ENCODE data around the gene ZNF316. TPM values are rescaled to one million over a fixed set of nuclear protein-coding genes. Genes with fewer than 3 reads are reported as not detected.

Gene ZNF316
- total RNA-seq, 5 donors from 2014 or later (not counting 1 experiment from before 2014, with no cell fraction given) = 51.4 to 69.9 (median 63.4) TPM

- no peak for ATAC-seq (replicated peaks in 1 of 4)
- peak overlapping the region; percentile 81 to 85 (median 84) for H3K4me3 Mint-ChIP-seq
- H3K4me1 Mint-ChIP-seq = peaks cover 27 to 29% (median 29%) of the 10 kb centered on the region in 3 donors
- no peaks in the 10 kb centered on the region for H3K27me3 Mint-ChIP-seq
- DNase-seq = no peak
- 91% methylated on average over 2 of the region's 4 CpGs for WGBS (ENCODE audit: insufficient coverage)
- no peak overlapping the region for H3K4me3 ChIP-seq (ENCODE audit: control insufficient read depth in 1 of 2, extremely low read depth in 1 of 2, low read length in 1 of 2)
- no peaks in the 10 kb centered on the region for H3K9me3 ChIP-seq
- ChIA-PET CTCF (no interaction called here), POLR2A (no interaction called here)
- no peaks in the 10 kb centered on the region for H3K9me3 Mint-ChIP-seq
- H3K4me1 ChIP-seq (ENCODE audit: control insufficient read depth in 1 of 2, extremely low read depth in 1 of 2, insufficient read depth in 2 of 2, low read length in 2 of 2) = peaks cover 3 to 29% of the 10 kb centered on the region in 2 experiments
- peaks cover 33% of the 10 kb centered on the region for H3K36me3 Mint-ChIP-seq
- H3K27ac ChIP-seq (ENCODE audit: low read length) = no peak overlapping the region
- peak overlapping the region; percentile 91 to 95 for H3K27ac Mint-ChIP-seq
- H3K27me3 ChIP-seq (replicated peaks in 1 of 2; ENCODE audit: control insufficient read depth in 2 of 2, extremely low read depth in 1 of 2, insufficient read depth in 2 of 2, low read length in 1 of 2) = peaks cover 0 to 2% of the 10 kb centered on the region in 2 experiments
- H3K36me3 ChIP-seq (ENCODE audit: control insufficient read depth in 2 of 2, extremely low read depth in 1 of 2, insufficient read depth in 1 of 2, low read length in 1 of 2) = peaks cover 11 to 42% of the 10 kb centered on the region in 2 donors
Measured at GRCh38 chr7:6639032-6639431, 1.9 kb downstream of the ZNF316 start.

- no peak overlapping the region for H3K27ac ChIP-seq (ENCODE audit: low read length)
Measured at GRCh38 chr7:6639627-6640026, 2.5 kb downstream of the ZNF316 start.

GRCh38 chr7:6640246-6640721, 3.2 kb downstream of the ZNF316 start:
- peaks cover 20 to 54% of the 10 kb centered on the region in 2 donors for H3K36me3 ChIP-seq (ENCODE audit: control insufficient read depth in 2 of 2, extremely low read depth in 1 of 2, insufficient read depth in 1 of 2, low read length in 1 of 2)
- H3K4me1 ChIP-seq (ENCODE audit: control insufficient read depth in 1 of 2, extremely low read depth in 1 of 2, insufficient read depth in 2 of 2, low read length in 2 of 2) = peaks cover 3 to 29% of the 10 kb centered on the region in 2 experiments
- Mint-ChIP-seq H3K36me3 (peaks cover 40% of the 10 kb centered on the region), H3K27ac (peak overlapping the region in 1 of 2 donors; percentile 72), H3K9me3 (no peaks in the 10 kb centered on the region), H3K27me3 (no peaks in the 10 kb centered on the region), H3K4me3 (peak overlapping the region in 1 of 3 donors; percentile 85), H3K4me1 (peaks cover 27 to 29% (median 29%) of the 10 kb centered on the region in 3 donors)
- CTCF ChIA-PET = no interaction called here
- DNase-seq (no peak), ATAC-seq (replicated peaks in 1 of 4) (no peak)
- peaks cover 0 to 2% of the 10 kb centered on the region in 2 experiments for H3K27me3 ChIP-seq (replicated peaks in 1 of 2; ENCODE audit: control insufficient read depth in 2 of 2, extremely low read depth in 1 of 2, insufficient read depth in 2 of 2, low read length in 1 of 2)
- no peak overlapping the region for H3K27ac ChIP-seq (ENCODE audit: low read length)
- H3K9me3 ChIP-seq = no peaks in the 10 kb centered on the region
- 90% methylated on average over 3 of the region's 11 CpGs for WGBS (ENCODE audit: insufficient coverage)
- POLR2A ChIA-PET = no interaction called here
- H3K4me3 ChIP-seq (ENCODE audit: control insufficient read depth in 1 of 2, extremely low read depth in 1 of 2, low read length in 1 of 2) = no peak overlapping the region

More at GRCh38 chr7:6639627-6640026, 2.5 kb downstream of the ZNF316 start:
- Mint-ChIP-seq H3K4me3 (peak overlapping the region; percentile 81 to 85 (median 84)), H3K9me3 (no peaks in the 10 kb centered on the region), H3K36me3 (peaks cover 39% of the 10 kb centered on the region), H3K4me1 (peaks cover 27 to 29% (median 29%) of the 10 kb centered on the region in 3 donors), H3K27me3 (no peaks in the 10 kb centered on the region), H3K27ac (peak overlapping the region in 1 of 2 donors; percentile 95)
- 93% methylated on average over 11 of the region's 11 CpGs for WGBS (ENCODE audit: insufficient coverage)
- H3K36me3 ChIP-seq (ENCODE audit: control insufficient read depth in 2 of 2, extremely low read depth in 1 of 2, insufficient read depth in 1 of 2, low read length in 1 of 2) = peaks cover 15 to 48% of the 10 kb centered on the region in 2 donors
- peaks cover 3 to 29% of the 10 kb centered on the region in 2 experiments for H3K4me1 ChIP-seq (ENCODE audit: control insufficient read depth in 1 of 2, extremely low read depth in 1 of 2, insufficient read depth in 2 of 2, low read length in 2 of 2)
- no peak for ATAC-seq (replicated peaks in 1 of 4)
- H3K9me3 ChIP-seq = no peaks in the 10 kb centered on the region
- CTCF ChIA-PET = no interaction called here
- H3K4me3 ChIP-seq (ENCODE audit: control insufficient read depth in 1 of 2, extremely low read depth in 1 of 2, low read length in 1 of 2) = no peak overlapping the region
- POLR2A ChIA-PET = no interaction called here
- no peak for DNase-seq
- H3K27me3 ChIP-seq (replicated peaks in 1 of 2; ENCODE audit: control insufficient read depth in 2 of 2, extremely low read depth in 1 of 2, insufficient read depth in 2 of 2, low read length in 1 of 2) = peaks cover 0 to 2% of the 10 kb centered on the region in 2 experiments

GRCh38 chr7:6641305-6642035, 4.4 kb downstream of the ZNF316 start:
- Histone ChIP-seq H3K27ac (ENCODE audit: low read length) (no peak overlapping the region), H3K4me3 (ENCODE audit: control insufficient read depth in 1 of 2, extremely low read depth in 1 of 2, low read length in 1 of 2) (no peak overlapping the region), H3K4me1 (ENCODE audit: control insufficient read depth in 1 of 2, extremely low read depth in 1 of 2, insufficient read depth in 2 of 2, low read length in 2 of 2) (peaks cover 3 to 26% of the 10 kb centered on the region in 2 experiments), H3K27me3 (replicated peaks in 1 of 2; ENCODE audit: control insufficient read depth in 2 of 2, extremely low read depth in 1 of 2, insufficient read depth in 2 of 2, low read length in 1 of 2) (no peaks in the 10 kb centered on the region), H3K9me3 (no peaks in the 10 kb centered on the region), H3K36me3 (ENCODE audit: control insufficient read depth in 2 of 2, extremely low read depth in 1 of 2, insufficient read depth in 1 of 2, low read length in 1 of 2) (peaks cover 27 to 60% of the 10 kb centered on the region in 2 donors)
- H3K4me1 Mint-ChIP-seq = peaks cover 26 to 29% (median 27%) of the 10 kb centered on the region in 3 donors
- H3K27ac Mint-ChIP-seq = peak overlapping the region in 1 of 2 donors; percentile 52
- no peak for ATAC-seq (replicated peaks in 1 of 4)
- H3K9me3 Mint-ChIP-seq = no peaks in the 10 kb centered on the region
- WGBS (ENCODE audit: insufficient coverage) = 94% methylated on average over 13 of the region's 15 CpGs
- CTCF ChIA-PET = no interaction called here
- no peaks in the 10 kb centered on the region for H3K27me3 Mint-ChIP-seq
- peaks cover 47% of the 10 kb centered on the region for H3K36me3 Mint-ChIP-seq
- DNase-seq = no peak
- POLR2A ChIA-PET = no interaction called here
- H3K4me3 Mint-ChIP-seq = no peak overlapping the region

- H3K9me3 ChIP-seq = no peaks in the 10 kb centered on the region
- peaks cover 30 to 66% of the 10 kb centered on the region in 2 donors for H3K36me3 ChIP-seq (ENCODE audit: control insufficient read depth in 2 of 2, extremely low read depth in 1 of 2, insufficient read depth in 1 of 2, low read length in 1 of 2)
- no peak overlapping the region for H3K4me3 Mint-ChIP-seq
- H3K27ac Mint-ChIP-seq = no peak overlapping the region
- DNase-seq = no peak
- no peak overlapping the region for H3K4me3 ChIP-seq (ENCODE audit: control insufficient read depth in 1 of 2, extremely low read depth in 1 of 2, low read length in 1 of 2)
- H3K36me3 Mint-ChIP-seq = peaks cover 55% of the 10 kb centered on the region
- no peaks in the 10 kb centered on the region for H3K27me3 ChIP-seq (replicated peaks in 1 of 2; ENCODE audit: control insufficient read depth in 2 of 2, extremely low read depth in 1 of 2, insufficient read depth in 2 of 2, low read length in 1 of 2)
- ChIA-PET POLR2A (no interaction called here), CTCF (no interaction called here)
- H3K27me3 Mint-ChIP-seq = no peaks in the 10 kb centered on the region
- H3K4me1 Mint-ChIP-seq = peaks cover 25 to 27% (median 27%) of the 10 kb centered on the region in 3 donors
- WGBS (ENCODE audit: insufficient coverage) = 94% methylated on average over 20 of the region's 24 CpGs
- no peak overlapping the region for H3K27ac ChIP-seq (ENCODE audit: low read length)
- H3K4me1 ChIP-seq (ENCODE audit: control insufficient read depth in 1 of 2, extremely low read depth in 1 of 2, insufficient read depth in 2 of 2, low read length in 2 of 2) = peaks cover 3 to 22% of the 10 kb centered on the region in 2 experiments
- no peak for ATAC-seq (replicated peaks in 1 of 4)
- H3K9me3 Mint-ChIP-seq = no peaks in the 10 kb centered on the region
Measured at GRCh38 chr7:6642239-6642839, 5.2 kb downstream of the ZNF316 start.

GRCh38 chr7:6642861-6643640, 5.9 kb downstream of the ZNF316 start:
- H3K27ac Mint-ChIP-seq = no peak overlapping the region
- ChIA-PET CTCF (no interaction called here), POLR2A (no interaction called here)
- no peak overlapping the region for H3K4me3 ChIP-seq (ENCODE audit: control insufficient read depth in 1 of 2, extremely low read depth in 1 of 2, low read length in 1 of 2)
- no peaks in the 10 kb centered on the region for H3K9me3 Mint-ChIP-seq
- no peak overlapping the region for H3K4me3 Mint-ChIP-seq
- H3K4me1 Mint-ChIP-seq = peaks cover 22 to 24% (median 22%) of the 10 kb centered on the region in 3 donors
- peaks cover 61% of the 10 kb centered on the region for H3K36me3 Mint-ChIP-seq
- ATAC-seq (replicated peaks in 1 of 4) (no peak), DNase-seq (no peak)
- H3K27ac ChIP-seq (ENCODE audit: low read length) = no peak overlapping the region
- no peaks in the 10 kb centered on the region for H3K27me3 ChIP-seq (replicated peaks in 1 of 2; ENCODE audit: control insufficient read depth in 2 of 2, extremely low read depth in 1 of 2, insufficient read depth in 2 of 2, low read length in 1 of 2)
- peaks cover 3 to 18% of the 10 kb centered on the region in 2 experiments for H3K4me1 ChIP-seq (ENCODE audit: control insufficient read depth in 1 of 2, extremely low read depth in 1 of 2, insufficient read depth in 2 of 2, low read length in 2 of 2)
- H3K36me3 ChIP-seq (ENCODE audit: control insufficient read depth in 2 of 2, extremely low read depth in 1 of 2, insufficient read depth in 1 of 2, low read length in 1 of 2) = peaks cover 30 to 71% of the 10 kb centered on the region in 2 donors
- no peaks in the 10 kb centered on the region for H3K27me3 Mint-ChIP-seq
- WGBS (ENCODE audit: insufficient coverage) = 93% methylated on average over 19 of the region's 22 CpGs
- no peaks in the 10 kb centered on the region for H3K9me3 ChIP-seq

All from T-cell (primary cell).